Ovary (tissue), 9 donors: Measurements from ENCODE around the gene CDHR3. TPM values are rescaled to one million over a fixed set of nuclear protein-coding genes. Genes with fewer than 3 reads are reported as not detected.

Experiments used
- DNase-seq, 5 donors: peaks; one replicate each; pipeline ENCODE4 v3.0.0-alpha.2; 2019 to 2020
- H3K27ac ChIP-seq, 2 donors: fragments of 200-600 bp; one replicate each; pipeline versions ENCODE4 v1.5.1 to v1.8.0; 2019 to 2022
- H3K27me3 ChIP-seq: fragments of 200-600 bp; one replicate; pipeline ENCODE4 v1.8.0; 2022
- H3K36me3 ChIP-seq: fragments of 200-600 bp; sonication (generic); one replicate; pipeline ENCODE4 v1.5.1; 2019
- H3K4me1 ChIP-seq: one replicate; pipeline ENCODE4 v1.8.1; 2013; ENCODE audit warnings: mild to moderate bottlenecking, moderate library complexity; ENCODE audit not compliant: insufficient read depth
- H3K4me3 ChIP-seq: fragments of 200-600 bp; sonication (generic); one replicate; pipeline ENCODE4 v1.5.1; 2017
- H3K9me3 ChIP-seq, 2 donors: fragments of 200-600 bp in 1 of 2; sonication (generic) in 1 of 2; one replicate each; pipeline versions ENCODE4 v1.5.1 to v1.8.1; 2013 to 2019; ENCODE audit warnings: mild to moderate bottlenecking in 1 of 2, moderate library complexity in 1 of 2
- EP300 ChIP-seq: sonication (generic); formaldehyde crosslinking; IDR thresholded peaks from one replicate; pipeline ENCODE4 v1.6.1; 2017; ENCODE audit warnings: antibody characterized with exemption
- POLR2A ChIP-seq: fragments of 450-650 bp; IDR thresholded peaks from one replicate; pipeline ENCODE4 v1.6.1; 2017; ENCODE audit warnings: antibody characterized with exemption, mild to moderate bottlenecking, moderate library complexity
- WGBS, 3 donors: extraction: QIAGEN DNeasy Blood & Tissue Kit in 1 of 3; methylation state at CpG; one replicate each; pipeline versions ENCODE4 v1.1.5 to v1.1.7; 2013 to 2017; 5-methylcytosine and 5-hydroxymethylcytosine counted together
- intact Hi-C, 4 donors: fragments of 100-400 bp; cut with DNase I; formaldehyde crosslinking; loops; one replicate each; pipeline versions ENCODE4 v1.11.0 to v1.15.1; 2022 to 2023
- polyA plus RNA-seq, 2 donors: library from polyadenylated mRNA; stranded (reverse); fragments of 200-250 nt in 1 of 2; fragments of 350-450 nt in 1 of 2; fragmentation: Illumina TruSeq in 1 of 2; extraction: RNeasy Lipid Tissue Mini Kit (QIAGEN cat#74804) in 1 of 2; gene quantifications; one replicate each; pipeline ENCODE4 v1.2.3, GENCODE V29; 2013 to 2014
- total RNA-seq, 7 donors: library from RNA; depleted of rRNA in 2 of 7; stranded (reverse); fragments of >200 nt in 2 of 7; fragmentation: NEBNext Ultra II Directional in 3 of 7; extraction: Animal tissue kit (Norgen Biotek cat#: 25700) in 3 of 7; gene quantifications; one replicate each; pipeline versions ENCODE4 v1.1.0 to v1.2.4, GENCODE V29; 2016 to 2023
- TF ChIP-seq, protein P1 (sequence below), 3 donors: fragments of 450-650 bp in 2 of 3; fragments of 200-600 bp in 1 of 3; IDR thresholded peaks; one replicate each; pipeline versions ENCODE4 v1.5.1 to v1.8.0; 2016 to 2022; ENCODE audit warnings: antibody characterized with exemption in 3 of 3, mild to moderate bottlenecking in 1 of 3
- donor health status: DM: no; HTN: no; CAD: no; lungs with moderate emphysema.
- donor health status: DM: no; HTN: no; CAD: no.
- donor health status: Bipolar disorder and iron deficiency.
- donor health status: DM: yes; HTN: yes; CAD: no.
- donor health status: DM: no; HTN: no; CAD: no.
- donor health status: DM: yes; HTN: yes; CAD: no.

The CDHR3 gene
- total and polyA plus RNA-seq, 9 donors = 1.8 to 76.4 (median 8.6) TPM

GRCh38 chr7:106015381-106016218, 52.5 kb downstream of the CDHR3 start:
- no peak for TF ChIP-seq POLR2A
- no peak for TF ChIP-seq EP300
- TF ChIP-seq, protein P1, sequence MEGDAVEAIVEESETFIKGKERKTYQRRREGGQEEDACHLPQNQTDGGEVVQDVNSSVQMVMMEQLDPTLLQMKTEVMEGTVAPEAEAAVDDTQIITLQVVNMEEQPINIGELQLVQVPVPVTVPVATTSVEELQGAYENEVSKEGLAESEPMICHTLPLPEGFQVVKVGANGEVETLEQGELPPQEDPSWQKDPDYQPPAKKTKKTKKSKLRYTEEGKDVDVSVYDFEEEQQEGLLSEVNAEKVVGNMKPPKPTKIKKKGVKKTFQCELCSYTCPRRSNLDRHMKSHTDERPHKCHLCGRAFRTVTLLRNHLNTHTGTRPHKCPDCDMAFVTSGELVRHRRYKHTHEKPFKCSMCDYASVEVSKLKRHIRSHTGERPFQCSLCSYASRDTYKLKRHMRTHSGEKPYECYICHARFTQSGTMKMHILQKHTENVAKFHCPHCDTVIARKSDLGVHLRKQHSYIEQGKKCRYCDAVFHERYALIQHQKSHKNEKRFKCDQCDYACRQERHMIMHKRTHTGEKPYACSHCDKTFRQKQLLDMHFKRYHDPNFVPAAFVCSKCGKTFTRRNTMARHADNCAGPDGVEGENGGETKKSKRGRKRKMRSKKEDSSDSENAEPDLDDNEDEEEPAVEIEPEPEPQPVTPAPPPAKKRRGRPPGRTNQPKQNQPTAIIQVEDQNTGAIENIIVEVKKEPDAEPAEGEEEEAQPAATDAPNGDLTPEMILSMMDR (IDR thresholded peaks at IDR 0.05) = no peak
- H3K27me3 ChIP-seq = no peaks in the 10 kb centered on the region
- H3K4me1 ChIP-seq = peaks cover 2% of the 10 kb centered on the region
- peak in 1 of 5 donors; percentile 20 for DNase-seq
- H3K9me3 ChIP-seq = no peaks in the 10 kb centered on the region
- intact Hi-C loops = no loop called here
- WGBS, 3 donors = 48 to 55% (median 54%) methylated on average over 11 of the region's 11 CpGs
- H3K4me3 ChIP-seq = no peak overlapping the region
- H3K27ac ChIP-seq = no peak overlapping the region
- H3K36me3 ChIP-seq = no peaks in the 10 kb centered on the region

GRCh38 chr7:106016331-106016730, 53.3 kb downstream of the CDHR3 start:
- no peaks in the 10 kb centered on the region for H3K27me3 ChIP-seq
- intact Hi-C loops = no loop called here
- WGBS, 3 donors = 25 to 40% (median 28%) methylated on average over 3 of the region's 3 CpGs

DNA sequence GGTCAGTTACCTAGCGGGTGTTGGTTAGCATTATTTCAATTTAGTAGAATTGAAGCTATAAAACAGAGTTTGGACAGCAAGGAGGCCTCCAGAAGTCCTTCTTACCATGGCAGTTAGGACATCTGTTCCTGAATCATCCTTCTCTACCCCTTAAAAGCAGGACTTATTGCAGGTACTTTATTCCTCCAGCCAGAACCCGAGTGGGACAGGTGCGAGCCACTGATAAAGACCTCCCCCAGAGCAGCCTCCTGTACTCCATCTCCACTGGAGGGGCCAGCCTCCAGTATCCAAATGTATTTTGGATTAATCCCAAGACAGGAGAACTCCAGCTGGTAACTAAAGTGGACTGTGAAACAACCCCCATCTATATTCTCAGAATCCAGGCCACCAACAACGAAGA, 54.6 kb downstream of the CDHR3 start:
- no peak overlapping the region for H3K27ac ChIP-seq
- peaks cover 2% of the 10 kb centered on the region for H3K4me1 ChIP-seq
- no peak overlapping the region for H3K4me3 ChIP-seq
- no peaks in the 10 kb centered on the region for H3K36me3 ChIP-seq
- TF ChIP-seq EP300 = no peak
- TF ChIP-seq POLR2A = no peak
- TF ChIP-seq, protein P1 (IDR thresholded peaks at IDR 0.05) = no peak
- DNase-seq = no peak
- intact Hi-C loops = no loop called here
- WGBS, 3 donors = 79 to 90% (median 83%) methylated on average over 4 of the region's 4 CpGs
- no peaks in the 10 kb centered on the region for H3K9me3 ChIP-seq
- H3K27me3 ChIP-seq = no peaks in the 10 kb centered on the region

More at GRCh38 chr7:106016331-106016730, 53.3 kb downstream of the CDHR3 start:
- Histone ChIP-seq H3K4me1 (peaks cover 2% of the 10 kb centered on the region), H3K9me3 (no peaks in the 10 kb centered on the region), H3K27ac (no peak overlapping the region), H3K4me3 (no peak overlapping the region), H3K36me3 (no peaks in the 10 kb centered on the region)
- no peak for DNase-seq
- TF ChIP-seq, protein P1 (IDR thresholded peaks at IDR 0.05) = no peak
- no peak for TF ChIP-seq EP300
- no peak for TF ChIP-seq POLR2A

DNA sequence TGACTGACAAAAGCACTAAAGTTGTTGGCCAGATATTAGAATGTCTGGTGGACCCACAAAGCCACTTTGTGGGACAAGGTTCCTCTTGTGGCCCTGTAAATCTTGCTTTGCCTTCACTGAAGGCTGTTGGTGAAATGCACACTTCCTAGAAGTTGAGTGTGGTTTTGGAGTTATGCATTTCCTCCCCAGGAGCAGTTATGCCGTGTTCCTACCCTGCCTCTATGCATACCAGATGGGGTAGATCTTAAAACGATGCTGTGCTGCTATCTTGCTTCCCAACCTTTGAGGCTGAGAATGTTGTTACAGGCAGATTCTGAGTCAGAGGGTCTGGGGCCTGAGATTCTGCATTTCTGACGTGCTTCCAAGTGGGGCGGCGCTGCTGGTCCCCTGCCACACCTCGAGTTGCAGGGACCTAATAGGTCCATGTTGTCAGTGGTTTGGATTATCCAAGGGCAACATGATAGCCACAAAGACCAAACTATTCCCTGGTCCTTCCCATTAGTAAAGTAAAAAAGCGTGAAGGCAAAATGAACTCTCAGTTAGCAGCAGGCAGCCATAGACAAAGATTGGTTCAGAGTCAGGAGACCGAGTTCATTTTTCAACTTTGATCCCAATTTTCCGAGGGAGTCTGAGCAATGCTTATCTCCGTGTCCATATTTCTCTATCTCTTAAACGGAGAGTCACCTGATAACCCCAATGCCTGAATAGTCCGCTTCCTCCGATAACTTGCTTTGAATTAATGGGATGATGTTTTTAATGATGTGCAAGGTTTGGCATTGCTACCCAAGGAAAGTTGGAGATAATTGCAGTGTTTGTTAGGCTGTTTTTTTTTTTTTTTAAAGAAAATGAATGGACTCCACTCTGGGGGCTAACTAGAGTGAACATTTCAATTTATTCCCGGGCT, 55.8 kb downstream of the CDHR3 start:
- intact Hi-C loops = no loop called here
- no peak for TF ChIP-seq EP300
- TF ChIP-seq POLR2A = no peak
- TF ChIP-seq, protein P1 (IDR thresholded peaks at IDR 0.05) = no peak
- no peak overlapping the region for H3K4me3 ChIP-seq
- no peak overlapping the region for H3K27ac ChIP-seq
- H3K9me3 ChIP-seq = no peaks in the 10 kb centered on the region
- no peaks in the 10 kb centered on the region for H3K36me3 ChIP-seq
- peaks cover 2% of the 10 kb centered on the region for H3K4me1 ChIP-seq
- no peaks in the 10 kb centered on the region for H3K27me3 ChIP-seq
- DNase-seq = no peak
- WGBS, 3 donors = 33 to 62% (median 50%) methylated on average over 14 of the region's 14 CpGs
